Hippocampal formation (tissue), 2 donors: Measurements from ENCODE around the gene ZNF768.
"Not testable (repeated sequence)": the region's sequence is repeated elsewhere in the genome, so short reads cannot be mapped to it uniquely, and the experiment has no call there.

ENCODE experiments used
- DNase-seq, 2 donors: peaks; one replicate each; lab custom pipeline; 2025; lab: John Stamatoyannopoulos, UW

ZNF768 gene

DNA sequence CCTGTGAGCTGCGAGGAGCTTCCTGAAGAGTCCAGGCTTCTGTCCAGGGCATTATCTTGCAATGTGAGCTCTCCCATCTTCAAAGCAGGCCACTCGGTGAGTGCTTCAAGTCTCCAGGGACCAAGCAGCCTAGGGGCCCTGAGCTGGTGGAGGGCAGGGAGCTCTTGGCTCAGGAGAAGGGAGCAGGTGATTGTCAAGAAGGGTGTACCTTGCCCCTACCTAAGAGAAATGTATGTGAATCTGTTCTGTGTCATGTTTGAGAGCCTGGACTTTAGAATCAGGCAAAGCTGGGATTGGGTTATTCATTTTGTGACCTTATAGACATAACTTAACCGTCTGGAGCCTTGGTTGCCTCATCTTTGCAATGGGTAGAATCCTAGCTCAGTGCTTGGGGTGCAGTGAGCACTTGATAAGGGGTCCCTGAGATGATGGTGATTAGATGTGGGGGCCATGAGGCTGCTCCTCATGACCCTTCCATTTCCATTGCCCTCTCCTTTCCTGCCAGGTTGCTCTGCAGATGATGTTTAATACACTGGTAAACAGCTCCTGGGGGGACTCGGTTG lies 15.9 kb downstream of the ZNF768 start:
- no peak for DNase-seq

DNA sequence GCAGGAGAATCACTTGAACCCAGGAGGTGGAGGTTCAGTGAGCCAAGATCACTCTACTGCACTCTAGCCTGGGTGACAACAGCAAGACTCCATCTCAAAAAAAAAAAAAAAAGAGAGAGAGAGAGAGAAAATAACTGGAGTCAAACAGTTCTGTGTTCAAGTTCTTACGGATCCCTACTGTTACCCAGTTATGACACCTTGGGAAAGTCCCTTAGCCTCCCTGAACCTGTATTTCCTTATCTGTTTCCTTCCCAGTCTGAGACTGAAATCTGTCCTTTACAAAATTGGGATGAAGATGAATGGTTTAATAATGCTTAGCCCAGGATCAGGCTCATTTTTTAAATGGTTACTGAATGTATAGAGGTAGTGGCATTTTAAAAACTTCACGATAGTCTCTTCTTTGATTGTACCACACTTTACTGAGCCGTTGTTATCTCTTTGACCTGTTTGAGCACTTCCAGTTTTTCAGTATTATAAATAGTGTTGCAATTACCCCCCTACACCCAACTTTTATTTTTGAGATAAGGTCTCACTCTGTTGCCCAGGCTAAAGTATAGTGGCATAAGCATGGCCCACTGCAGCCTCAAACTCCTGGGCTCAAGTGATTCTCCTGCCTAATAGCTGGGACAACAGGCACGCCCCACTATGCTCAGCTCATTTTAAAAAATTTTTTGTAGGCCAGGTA lies 17.1 kb downstream of the ZNF768 start:
- no peak for DNase-seq

- no peak for DNase-seq
These were observed 22.7 kb downstream of the ZNF768 start for GRCh38 chr16:30503403-30504296.

- no peak for DNase-seq
These were observed 27.1 kb downstream of the ZNF768 start for GRCh38 chr16:30499284-30499683.

GRCh38 chr16:30494709-30495108 lies 31.7 kb downstream of the ZNF768 start:
- no peak for DNase-seq

DNA sequence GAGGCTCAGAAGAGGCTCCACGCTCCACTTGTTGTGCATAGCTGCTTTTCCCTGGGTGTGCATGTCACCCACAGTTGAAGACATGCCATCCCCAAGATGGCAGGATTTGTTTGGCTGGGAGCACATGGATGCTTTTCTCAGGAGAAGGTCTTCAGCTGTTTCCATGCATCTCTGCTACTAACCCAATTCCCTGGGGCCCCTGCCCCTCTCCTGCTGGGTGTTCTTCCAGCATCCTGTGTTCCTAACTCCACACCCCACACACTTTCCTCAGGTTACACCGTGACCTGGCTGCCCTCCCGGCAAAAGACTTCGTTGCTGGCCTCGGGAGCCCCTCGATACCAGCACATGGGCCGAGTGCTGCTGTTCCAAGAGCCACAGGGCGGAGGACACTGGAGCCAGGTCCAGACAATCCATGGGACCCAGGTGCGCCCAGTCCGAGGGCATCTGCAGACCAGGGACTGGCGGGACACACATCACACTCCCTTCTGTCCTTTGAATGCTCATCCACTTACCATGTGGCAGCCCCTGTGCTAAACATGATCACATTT lies 32.4 kb downstream of the ZNF768 start:
- DNase-seq, result no peak

- DNase-seq, result no peak
These were observed 34.5 kb downstream of the ZNF768 start for GRCh38 chr16:30491744-30492308.

GRCh38 chr16:30491229-30491628 lies 35.1 kb downstream of the ZNF768 start:
- no peak for DNase-seq

- no peak for DNase-seq
These were observed 36.2 kb downstream of the ZNF768 start for GRCh38 chr16:30490210-30490609.

DNA sequence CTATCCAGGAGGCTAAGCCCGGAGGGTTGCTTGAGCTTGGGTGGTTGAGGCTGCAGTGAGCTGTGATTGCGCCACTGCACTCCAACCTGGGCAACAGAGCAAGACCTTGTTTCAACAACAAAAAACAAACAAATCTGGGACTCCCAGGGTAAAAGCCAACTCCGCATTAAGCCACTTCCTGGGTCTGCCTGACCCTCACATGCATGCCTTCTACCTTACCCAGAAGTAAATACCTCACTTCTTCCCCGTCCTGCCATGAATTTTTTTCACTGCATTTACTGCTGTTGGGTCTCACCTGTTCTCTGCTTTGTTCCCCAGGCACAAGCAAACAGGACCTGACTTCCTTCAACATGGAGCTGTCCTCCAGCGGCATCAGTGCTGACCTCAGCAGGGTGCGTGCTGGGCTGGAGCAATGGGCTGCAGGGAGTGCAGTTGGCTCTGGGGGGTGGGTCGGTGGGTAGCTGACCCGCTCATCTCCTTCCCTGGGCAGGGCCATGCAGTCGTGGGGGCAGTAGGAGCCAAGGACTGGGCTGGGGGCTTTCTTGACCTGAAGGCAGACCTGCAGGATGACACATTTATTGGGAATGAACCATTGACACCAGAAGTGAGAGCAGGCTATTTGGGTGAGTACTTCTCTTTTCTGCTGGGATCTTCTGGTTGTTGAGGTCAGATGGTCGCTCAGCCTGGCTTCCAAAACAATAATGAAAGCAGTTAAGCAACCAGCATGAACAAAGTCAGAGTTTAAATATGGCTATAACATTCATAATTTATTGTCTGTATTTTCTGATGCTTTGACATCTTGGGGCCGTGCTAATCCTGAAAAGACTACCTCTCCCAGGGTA lies 37.4 kb downstream of the ZNF768 start:
- DNase-seq, result no peak

DNA sequence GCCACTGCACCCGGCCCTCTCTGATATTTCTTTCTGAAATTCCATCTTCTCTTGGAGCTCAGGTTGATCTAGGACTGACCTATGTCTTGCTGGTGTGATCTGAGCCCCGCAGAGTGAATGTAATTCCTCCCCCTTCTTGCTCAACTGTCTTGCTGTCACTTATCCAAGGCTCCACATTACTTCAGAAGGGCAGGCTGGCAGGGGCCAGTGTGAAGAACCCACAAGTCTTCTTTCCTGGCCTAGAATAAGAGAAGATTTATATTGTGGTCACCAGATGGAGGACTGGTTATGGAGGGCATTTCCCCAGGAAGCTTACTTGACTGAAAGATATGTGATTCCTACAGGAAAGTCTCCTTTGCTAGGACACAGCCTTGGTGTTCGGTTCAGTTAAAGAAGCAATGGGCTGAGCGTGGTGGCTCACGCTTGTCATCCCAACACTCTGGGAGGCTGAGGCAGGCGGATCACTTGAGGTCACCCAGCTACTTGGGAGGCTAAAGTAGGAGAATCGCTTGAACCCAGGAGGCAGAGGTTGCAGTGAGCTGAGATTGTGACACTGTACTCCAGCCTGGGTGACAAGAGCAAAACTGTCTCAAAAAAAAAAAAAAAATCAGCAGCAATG lies 40.4 kb downstream of the ZNF768 start:
- DNase-seq, result no peak

GRCh38 chr16:30484887-30485286 lies 41.5 kb downstream of the ZNF768 start:
- DNase-seq, result no peak

DNA sequence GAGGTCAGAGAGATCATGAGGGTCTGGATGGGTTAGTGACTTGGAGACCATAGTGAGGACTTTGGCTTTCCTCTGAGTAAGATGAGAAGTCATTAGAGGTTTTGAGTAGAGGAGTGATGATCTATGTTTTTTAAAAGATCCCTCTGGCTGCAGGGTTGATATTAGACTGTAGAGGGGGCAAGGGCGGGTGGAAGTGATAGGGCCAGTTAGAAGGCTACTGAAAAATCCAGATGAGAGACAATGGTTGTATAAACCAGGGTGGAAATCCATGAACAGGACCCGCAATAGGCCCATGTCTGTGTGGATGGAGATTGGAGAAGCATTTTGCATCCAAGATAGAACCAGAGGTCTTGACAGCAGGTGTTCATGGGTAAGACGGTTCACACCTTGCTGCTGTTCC lies 44.0 kb downstream of the ZNF768 start:
- DNase-seq, result no peak

DNA sequence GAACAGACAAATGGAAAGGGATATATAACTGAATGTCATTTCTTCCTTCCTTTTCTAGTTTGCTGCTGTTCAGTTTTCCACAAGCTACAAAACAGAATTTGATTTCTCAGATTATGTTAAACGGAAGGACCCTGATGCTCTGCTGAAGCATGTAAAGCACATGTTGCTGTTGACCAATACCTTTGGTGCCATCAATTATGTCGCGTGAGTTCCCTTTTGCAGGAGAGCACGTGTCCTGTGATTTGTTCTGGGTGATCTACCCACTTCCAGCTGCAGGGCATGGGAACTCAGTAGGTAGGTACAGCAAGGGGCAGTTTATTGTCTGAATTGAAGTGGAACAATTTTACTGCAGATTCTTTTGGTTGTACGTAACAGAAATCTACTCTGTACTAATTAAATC lies 45.0 kb downstream of the ZNF768 start:
- DNase-seq, result no peak

DNA sequence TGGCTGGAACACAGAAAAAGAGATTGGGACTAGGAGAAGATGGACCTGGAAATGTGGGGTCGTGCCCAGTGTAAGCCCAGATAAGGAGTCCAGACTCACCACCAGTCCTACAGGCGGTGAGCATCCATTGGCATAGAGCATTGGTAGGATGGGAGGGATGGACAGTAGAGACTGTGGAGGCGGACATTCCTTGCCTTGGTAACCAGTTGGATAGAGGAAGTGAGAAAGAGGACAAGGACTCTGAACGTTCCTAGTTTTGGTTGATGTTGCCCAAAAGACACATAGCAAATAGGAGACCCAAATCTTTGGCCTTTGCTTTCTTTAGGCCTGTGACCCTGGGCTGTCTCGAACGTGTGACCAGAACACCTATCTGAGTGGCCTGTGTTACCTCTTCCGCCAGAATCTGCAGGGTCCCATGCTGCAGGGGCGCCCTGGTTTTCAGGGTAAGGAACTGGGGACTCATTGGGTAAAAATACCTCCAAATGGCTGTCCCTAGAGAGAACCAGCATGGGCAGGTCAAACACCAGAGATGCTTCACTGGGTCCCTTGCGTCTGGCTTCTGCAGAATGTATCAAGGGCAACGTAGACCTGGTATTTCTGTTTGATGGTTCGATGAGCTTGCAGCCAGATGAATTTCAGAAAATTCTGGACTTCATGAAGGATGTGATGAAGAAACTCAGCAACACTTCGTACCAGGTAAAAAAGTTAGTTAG lies 47.4 kb downstream of the ZNF768 start:
- no peak for DNase-seq

- not testable (repeated sequence) for DNase-seq
These were observed 48.6 kb downstream of the ZNF768 start for GRCh38 chr16:30477773-30478172.

DNA sequence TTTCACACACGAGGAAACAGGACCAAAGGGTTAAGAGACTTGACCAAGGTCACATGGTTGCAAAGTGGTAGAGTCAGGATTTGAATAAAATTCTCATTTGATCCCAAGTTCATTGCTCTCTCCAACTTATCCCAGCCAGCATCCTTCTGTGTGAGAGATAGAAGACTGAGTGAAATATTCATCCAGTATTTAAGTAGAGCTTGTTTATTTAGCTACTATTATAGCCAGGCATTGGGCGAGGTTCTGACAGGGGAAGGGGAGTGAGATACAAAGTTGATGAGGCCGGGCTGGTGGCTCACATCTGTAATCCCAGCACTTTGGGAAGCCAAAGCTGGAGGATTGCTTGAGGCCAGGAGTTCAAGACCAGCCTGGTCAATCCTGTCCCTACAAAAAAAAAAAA lies 49.4 kb downstream of the ZNF768 start:
- no peak for DNase-seq

DNA sequence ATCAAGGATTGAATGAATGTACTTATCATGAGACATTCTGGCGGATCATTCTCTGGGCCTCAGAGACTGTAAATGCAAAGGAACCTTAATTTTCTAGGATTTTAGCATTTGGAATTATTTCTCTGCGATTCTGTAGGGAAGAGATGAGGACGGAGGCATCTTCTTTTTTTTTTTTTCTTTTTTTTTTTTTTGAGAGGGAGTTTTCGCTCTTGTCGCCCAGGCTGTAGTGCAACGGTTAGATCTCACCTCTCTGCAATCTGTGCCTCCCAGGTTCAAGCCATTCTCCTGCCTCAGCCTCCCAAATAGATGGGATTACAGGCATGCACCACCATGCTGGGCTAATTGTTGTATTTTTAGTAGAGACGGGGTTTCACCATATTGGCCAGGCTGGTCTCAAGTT lies 51.7 kb downstream of the ZNF768 start:
- no peak for DNase-seq

GRCh38 chr16:30474074-30474452 lies 52.3 kb downstream of the ZNF768 start:
- DNase-seq, result no peak
